Measurements from ENCODE around the gene G6PC3.

- TF ChIP-seq, protein P1, sequence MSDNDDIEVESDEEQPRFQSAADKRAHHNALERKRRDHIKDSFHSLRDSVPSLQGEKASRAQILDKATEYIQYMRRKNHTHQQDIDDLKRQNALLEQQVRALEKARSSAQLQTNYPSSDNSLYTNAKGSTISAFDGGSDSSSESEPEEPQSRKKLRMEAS (IDR thresholded peaks at IDR 0.05): no peak
- TF ChIP-seq REST (IDR thresholded peaks at IDR 0.05; ENCODE audit: low read depth): no peak
- TF ChIP-seq CEBPB (IDR thresholded peaks at IDR 0.05): no peak
Measured at GRCh38 chr17:44120851-44121605, 50.5 kb downstream of the G6PC3 start.
